ENCODE data around the gene ULK2. TPM values are rescaled to one million over a fixed set of nuclear protein-coding genes. Genes with fewer than 3 reads are reported as not detected.
"Not testable (repeated sequence)": the region's sequence is repeated elsewhere in the genome, so short reads cannot be mapped to it uniquely, and the experiment has no call there.

Gene ULK2
- total RNA-seq, 2 donors from 2014 or later = 19.5 to 33.7 TPM

GRCh38 chr17:19768046-19768782, 99.5 kb downstream of the ULK2 start:
- no peak overlapping the region for H3K4me3 Mint-ChIP-seq
- no peak for DNase-seq
- Histone ChIP-seq H3K27ac (ENCODE audit: low read depth, low read length) (no peak overlapping the region), H3K36me3 (ENCODE audit: control insufficient read depth, insufficient read depth, low read length) (no peaks in the 10 kb centered on the region), H3K4me1 (ENCODE audit: control insufficient read depth, insufficient read depth, low read length) (no peaks in the 10 kb centered on the region), H3K4me3 (ENCODE audit: low read length) (no peak overlapping the region), H3K9me3 (ENCODE audit: control insufficient read depth, low read length) (no peaks in the 10 kb centered on the region), H3K9ac (ENCODE audit: extremely low read depth, low read length, poor library complexity, severe bottlenecking) (no peak overlapping the region), H3K27me3 (ENCODE audit: control insufficient read depth, insufficient read depth, low read length, poor library complexity, severe bottlenecking) (no peaks in the 10 kb centered on the region)
- H3K9me3 Mint-ChIP-seq = no peaks in the 10 kb centered on the region
- H3K27ac Mint-ChIP-seq = no peak overlapping the region
- H3K4me1 Mint-ChIP-seq = peaks cover 5% of the 10 kb centered on the region
- WGBS, 2 experiments (ENCODE audit: insufficient coverage in 1 of 2, insufficient read length in 1 of 2) = 80 to 84% methylated on average over 6 to 10 of the region's 10 CpGs
- peaks cover 1% of the 10 kb centered on the region for H3K27me3 Mint-ChIP-seq (ENCODE audit: insufficient read depth)
- TF ChIP-seq, protein P1, sequence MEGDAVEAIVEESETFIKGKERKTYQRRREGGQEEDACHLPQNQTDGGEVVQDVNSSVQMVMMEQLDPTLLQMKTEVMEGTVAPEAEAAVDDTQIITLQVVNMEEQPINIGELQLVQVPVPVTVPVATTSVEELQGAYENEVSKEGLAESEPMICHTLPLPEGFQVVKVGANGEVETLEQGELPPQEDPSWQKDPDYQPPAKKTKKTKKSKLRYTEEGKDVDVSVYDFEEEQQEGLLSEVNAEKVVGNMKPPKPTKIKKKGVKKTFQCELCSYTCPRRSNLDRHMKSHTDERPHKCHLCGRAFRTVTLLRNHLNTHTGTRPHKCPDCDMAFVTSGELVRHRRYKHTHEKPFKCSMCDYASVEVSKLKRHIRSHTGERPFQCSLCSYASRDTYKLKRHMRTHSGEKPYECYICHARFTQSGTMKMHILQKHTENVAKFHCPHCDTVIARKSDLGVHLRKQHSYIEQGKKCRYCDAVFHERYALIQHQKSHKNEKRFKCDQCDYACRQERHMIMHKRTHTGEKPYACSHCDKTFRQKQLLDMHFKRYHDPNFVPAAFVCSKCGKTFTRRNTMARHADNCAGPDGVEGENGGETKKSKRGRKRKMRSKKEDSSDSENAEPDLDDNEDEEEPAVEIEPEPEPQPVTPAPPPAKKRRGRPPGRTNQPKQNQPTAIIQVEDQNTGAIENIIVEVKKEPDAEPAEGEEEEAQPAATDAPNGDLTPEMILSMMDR (conservative IDR thresholded peaks at IDR 0.05) = no peak
- H3K36me3 Mint-ChIP-seq (ENCODE audit: low read depth) = peaks cover 3% of the 10 kb centered on the region

DNA sequence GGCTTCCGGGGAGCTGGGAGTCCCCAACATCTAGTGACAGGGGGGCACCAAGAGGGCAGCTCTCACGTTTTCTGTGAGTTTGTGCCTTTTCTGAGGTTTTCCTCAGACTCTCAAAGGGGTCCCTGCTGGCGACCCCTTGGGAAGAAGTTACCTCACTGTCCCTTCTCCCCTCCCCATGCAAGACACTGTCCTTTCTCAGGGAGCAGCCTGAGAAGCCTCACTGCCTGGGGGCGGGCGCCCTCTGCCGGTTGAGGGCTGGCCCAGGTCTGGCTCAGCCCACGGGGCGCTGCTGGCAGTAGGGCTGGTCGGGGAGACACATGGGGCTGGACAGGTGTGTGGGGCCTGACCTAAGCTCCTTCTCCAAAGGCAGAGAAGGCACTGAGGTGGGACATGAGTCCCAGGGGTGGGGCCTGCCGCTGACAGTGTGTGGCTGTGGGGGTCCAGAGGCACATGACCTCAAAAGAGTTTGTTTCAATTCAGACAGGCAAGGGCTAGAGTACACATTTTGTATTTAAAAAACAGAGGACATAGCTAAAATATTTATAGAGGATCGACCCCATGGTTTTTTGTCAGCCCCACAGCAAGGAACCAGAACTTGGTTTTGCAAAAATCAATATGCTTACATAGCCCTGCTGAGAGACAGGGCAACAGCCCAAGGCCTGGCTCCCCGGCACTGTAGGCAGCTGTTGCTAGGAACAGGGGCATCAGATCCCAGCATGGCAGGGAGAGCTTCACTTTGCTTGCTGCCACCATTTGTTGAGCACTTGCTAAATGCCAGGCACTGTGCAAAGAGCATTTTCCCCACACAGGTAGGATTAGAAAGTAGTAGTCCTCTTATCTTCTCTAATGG, 101.1 kb downstream of the ULK2 start:
- Histone ChIP-seq H3K27ac (ENCODE audit: low read depth, low read length) (no peak overlapping the region), H3K9me3 (ENCODE audit: control insufficient read depth, low read length) (no peaks in the 10 kb centered on the region), H3K4me1 (ENCODE audit: control insufficient read depth, insufficient read depth, low read length) (no peaks in the 10 kb centered on the region), H3K9ac (ENCODE audit: extremely low read depth, low read length, poor library complexity, severe bottlenecking) (no peak overlapping the region), H3K36me3 (ENCODE audit: control insufficient read depth, insufficient read depth, low read length) (no peaks in the 10 kb centered on the region), H3K27me3 (ENCODE audit: control insufficient read depth, insufficient read depth, low read length, poor library complexity, severe bottlenecking) (no peaks in the 10 kb centered on the region), H3K4me3 (ENCODE audit: low read length) (no peak overlapping the region)
- peaks cover 3% of the 10 kb centered on the region for H3K27me3 Mint-ChIP-seq (ENCODE audit: insufficient read depth)
- peak; percentile 97 for DNase-seq
- 30 to 43% methylated on average over 7 to 12 of the region's 12 CpGs for WGBS, 2 experiments (ENCODE audit: insufficient coverage in 1 of 2, insufficient read length in 1 of 2)
- H3K4me3 Mint-ChIP-seq = no peak overlapping the region
- H3K36me3 Mint-ChIP-seq (ENCODE audit: low read depth) = no peaks in the 10 kb centered on the region
- H3K4me1 Mint-ChIP-seq = peaks cover 5% of the 10 kb centered on the region
- no peak overlapping the region for H3K27ac Mint-ChIP-seq
- no peaks in the 10 kb centered on the region for H3K9me3 Mint-ChIP-seq
- TF ChIP-seq, protein P1 (conservative IDR thresholded peaks at IDR 0.05) = peak; percentile 99

GRCh38 chr17:19766016-19766415, 101.7 kb downstream of the ULK2 start:
- Mint-ChIP-seq H3K27me3 (ENCODE audit: insufficient read depth) (peaks cover 3% of the 10 kb centered on the region), H3K36me3 (ENCODE audit: low read depth) (no peaks in the 10 kb centered on the region), H3K27ac (no peak overlapping the region), H3K9me3 (no peaks in the 10 kb centered on the region), H3K4me1 (peaks cover 5% of the 10 kb centered on the region), H3K4me3 (no peak overlapping the region)
- Histone ChIP-seq H3K27ac (ENCODE audit: low read depth, low read length) (no peak overlapping the region), H3K9me3 (ENCODE audit: control insufficient read depth, low read length) (no peaks in the 10 kb centered on the region), H3K36me3 (ENCODE audit: control insufficient read depth, insufficient read depth, low read length) (no peaks in the 10 kb centered on the region), H3K4me3 (ENCODE audit: low read length) (no peak overlapping the region), H3K27me3 (ENCODE audit: control insufficient read depth, insufficient read depth, low read length, poor library complexity, severe bottlenecking) (no peaks in the 10 kb centered on the region), H3K4me1 (ENCODE audit: control insufficient read depth, insufficient read depth, low read length) (no peaks in the 10 kb centered on the region), H3K9ac (ENCODE audit: extremely low read depth, low read length, poor library complexity, severe bottlenecking) (no peak overlapping the region)
- TF ChIP-seq, protein P1 (conservative IDR thresholded peaks at IDR 0.05) = no peak
- no peak for DNase-seq
- WGBS, 2 experiments (ENCODE audit: insufficient coverage in 1 of 2, insufficient read length in 1 of 2) = 86 to 89% methylated on average over 5 to 7 of the region's 7 CpGs

GRCh38 chr17:19763991-19764390, 103.7 kb downstream of the ULK2 start:
- not testable (repeated sequence) for H3K4me3 ChIP-seq (ENCODE audit: low read length); H3K4me1 ChIP-seq (ENCODE audit: control insufficient read depth, insufficient read depth, low read length); H3K27ac Mint-ChIP-seq; H3K4me3 Mint-ChIP-seq; H3K27me3 Mint-ChIP-seq (ENCODE audit: insufficient read depth); H3K9me3 ChIP-seq (ENCODE audit: control insufficient read depth, low read length); DNase-seq; H3K27ac ChIP-seq (ENCODE audit: low read depth, low read length); H3K4me1 Mint-ChIP-seq; H3K27me3 ChIP-seq (ENCODE audit: control insufficient read depth, insufficient read depth, low read length, poor library complexity, severe bottlenecking); H3K9ac ChIP-seq (ENCODE audit: extremely low read depth, low read length, poor library complexity, severe bottlenecking); H3K9me3 Mint-ChIP-seq; H3K36me3 ChIP-seq (ENCODE audit: control insufficient read depth, insufficient read depth, low read length); H3K36me3 Mint-ChIP-seq (ENCODE audit: low read depth)
- WGBS, 2 experiments (ENCODE audit: insufficient coverage in 1 of 2, insufficient read length in 1 of 2) = 95 to 100% methylated on average over 2 to 6 of the region's 6 CpGs

All from endodermal cell (in vitro differentiated cells).